SK-N-MC (cell line): ENCODE data around the gene RNF150.

Experiments used
- EZH2 ChIP-seq: fragments of 200-600 bp; sonication (generic); IDR thresholded peaks from one replicate; pipeline ENCODE4 v1.6.1; 2017; ENCODE audit warnings: antibody characterized with exemption
- POLR2AphosphoS5 ChIP-seq: IDR thresholded peaks from 2 replicates; pipeline ENCODE4 v1.6.1; 2012; ENCODE audit warnings: mild to moderate bottlenecking, low read depth, low read length, borderline replicate concordance

GRCh38 chr4:141132709-141133145 lies 542 bp downstream of the RNF150 start:
- TF ChIP-seq POLR2AphosphoS5 = no peak
- no peak for TF ChIP-seq EZH2
